Stimulated activated CD8-positive, alpha-beta memory T cell treated with anti-CD3 and anti-CD28 coated beads, Interleukin-4, amount 100 ng/mL, for 24 hours (primary cell): Measurements from ENCODE around the gene RDH13.
"Not testable (repeated sequence)": the region's sequence is repeated elsewhere in the genome, so short reads cannot be mapped to it uniquely, and the experiment has no call there.

Source experiments
- DNase-seq: peaks from one replicate; pipeline ENCODE4 v3.0.0-alpha.2; 2020; ENCODE audit warnings: low read depth

RDH13 gene

GRCh38 chr19:55014714-55015113 is 48.2 kb downstream of the RDH13 start:
- DNase-seq = no peak

- no peak for DNase-seq
These were observed 49.4 kb downstream of the RDH13 start for GRCh38 chr19:55013596-55013995.

GRCh38 chr19:55012306-55012705 is 50.6 kb downstream of the RDH13 start:
- no peak for DNase-seq

- not testable (repeated sequence) for DNase-seq
These were observed 52.4 kb downstream of the RDH13 start for GRCh38 chr19:55010561-55010960.

GRCh38 chr19:55008781-55009180 is 54.2 kb downstream of the RDH13 start:
- DNase-seq = not testable (repeated sequence)

GRCh38 chr19:55008189-55008588 is 54.8 kb downstream of the RDH13 start:
- not testable (repeated sequence) for DNase-seq

- not testable (repeated sequence) for DNase-seq
These were observed 55.4 kb downstream of the RDH13 start for GRCh38 chr19:55007537-55007936.

GRCh38 chr19:55006795-55007194 is 56.2 kb downstream of the RDH13 start:
- not testable (repeated sequence) for DNase-seq

- peak; percentile 9 for DNase-seq
These were observed 57.1 kb downstream of the RDH13 start for GRCh38 chr19:55005684-55006488.

- no peak for DNase-seq
These were observed 62.2 kb downstream of the RDH13 start for GRCh38 chr19:55000761-55001160.

GRCh38 chr19:54998751-54999239 is 64.2 kb downstream of the RDH13 start:
- DNase-seq = not testable (repeated sequence)

GRCh38 chr19:54995561-54995960 is 67.4 kb downstream of the RDH13 start:
- DNase-seq = no peak
